HEK293 (cell line): ENCODE data around the gene CADM4.

ENCODE experiments used
- CTCF ChIP-seq: fragments of 450-650 bp; formaldehyde crosslinking; IDR thresholded peaks from 2 replicates; pipeline ENCODE4 v1.5.1; 2016; ENCODE audit warnings: missing biosample characterization, missing genetic modification characterization
- MYNN ChIP-seq: fragments of 450-650 bp; formaldehyde crosslinking; IDR thresholded peaks from 2 replicates; pipeline ENCODE4 v1.5.1; 2016; ENCODE audit warnings: missing biosample characterization, missing genetic modification characterization, borderline replicate concordance
- TSHZ1 ChIP-seq: fragments of 450-650 bp; formaldehyde crosslinking; IDR thresholded peaks from 2 replicates; pipeline ENCODE4 v1.5.1; 2016; ENCODE audit warnings: missing biosample characterization, missing genetic modification characterization, borderline replicate concordance
- YY1 ChIP-seq: fragments of 450-650 bp; formaldehyde crosslinking; IDR thresholded peaks from 2 replicates; pipeline ENCODE4 v1.5.1; 2018; ENCODE audit warnings: missing biosample characterization, missing genetic modification characterization
- ZBTB7A ChIP-seq: fragments of 450-650 bp; formaldehyde crosslinking; IDR thresholded peaks from 2 replicates; pipeline ENCODE4 v1.5.1; 2016; ENCODE audit warnings: low read depth, missing biosample characterization, missing genetic modification characterization
- ZNF202 ChIP-seq: fragments of 450-650 bp; formaldehyde crosslinking; IDR thresholded peaks from 2 replicates; pipeline ENCODE4 v1.5.1; 2016; ENCODE audit warnings: missing biosample characterization, missing genetic modification characterization, borderline replicate concordance
- ZNF274 ChIP-seq, 2 experiments: fragments of 200-500 bp in 1 of 2; fragments of 450-650 bp in 1 of 2; sonication (Bioruptor generic) in 1 of 2; formaldehyde crosslinking in 1 of 2; IDR thresholded peaks; 2 replicates each; pipeline versions ENCODE4 v1.5.1 to v1.6.1; 2014 to 2016; ENCODE audit warnings: borderline replicate concordance in 1 of 2, inconsistent platforms in 1 of 2, low read length in 1 of 2, missing biosample characterization in 1 of 2, missing genetic modification characterization in 1 of 2
- ZNF292 ChIP-seq: fragments of 450-650 bp; formaldehyde crosslinking; IDR thresholded peaks from 2 replicates; pipeline ENCODE4 v1.5.1; 2016; ENCODE audit warnings: low read depth, missing biosample characterization, missing genetic modification characterization, borderline replicate concordance
- ZNF302 ChIP-seq: fragments of 450-650 bp; formaldehyde crosslinking; IDR thresholded peaks from 2 replicates; pipeline ENCODE4 v1.5.1; 2016; ENCODE audit warnings: missing biosample characterization, missing genetic modification characterization, low read depth
- ZNF341 ChIP-seq: fragments of 450-650 bp; formaldehyde crosslinking; IDR thresholded peaks from 2 replicates; pipeline ENCODE4; 2016; ENCODE audit warnings: low read depth, missing biosample characterization, missing genetic modification characterization
- ZNF623 ChIP-seq: fragments of 450-650 bp; formaldehyde crosslinking; IDR thresholded peaks from 2 replicates; pipeline ENCODE4 v1.5.1; 2016; ENCODE audit warnings: missing biosample characterization, missing genetic modification characterization
- ZNF785 ChIP-seq: fragments of 450-650 bp; formaldehyde crosslinking; IDR thresholded peaks from 2 replicates; pipeline ENCODE4 v1.5.1; 2016; ENCODE audit warnings: missing biosample characterization, missing genetic modification characterization

GRCh38 chr19:43664018-43664417, 24.4 kb upstream of the CADM4 start:
- TF ChIP-seq CTCF (no peak), YY1 (tag by site-specific recombination) (no peak), TSHZ1 (no peak), ZNF202 (no peak), ZNF341 (no peak), ZNF274 (IDR thresholded peaks at IDR 0.05; ENCODE audit: low read length) (no peak), ZNF274 (tag by site-specific recombination; IDR thresholded peaks at IDR 0.05; ENCODE audit: borderline replicate concordance) (no peak), ZNF785 (tag by site-specific recombination) (no peak), ZNF302 (tag by site-specific recombination) (no peak), ZNF292 (tag by site-specific recombination) (no peak), ZNF623 (tag by site-specific recombination) (no peak), ZBTB7A (tag by site-specific recombination) (no peak), MYNN (tag by site-specific recombination) (no peak)
